PC-9 (cell line): Measurements from ENCODE around the gene DUSP16. TPM values are rescaled to one million over a fixed set of nuclear protein-coding genes. Genes with fewer than 3 reads are reported as not detected.

Experiments used
- BruUV-seq: library from RNA; stranded (reverse); fragments of 400-500 nt; replicated peaks from 2 replicates; lab custom pipeline; 2021; lab: Mats Ljungman, UMichigan
- CTCF ChIA-PET: fragments of 300-600 bp; sonication (Branson Sonifier 250); formaldehyde crosslinking; loops from one replicate; lab custom pipeline; 2022; ENCODE audit warnings: antibody characterized with exemption; lab: Charles Lee
- POLR2A ChIA-PET: fragments of 300-600 bp; sonication (Branson Sonifier 250); formaldehyde crosslinking; loops from one replicate; lab custom pipeline; 2022; ENCODE audit warnings: antibody characterized with exemption; ENCODE audit not compliant: unreplicated experiment; lab: Charles Lee
- DNase-seq, 2 experiments: peaks; one replicate each; pipeline versions ENCODE4 v3.0.0 to v3.0.0-alpha.2; 2015 to 2022; ENCODE audit warnings: mixed read lengths in 1 of 2
- H2AFZ ChIP-seq: fragments of 200-600 bp; sonication (generic); 2 replicates; pipeline ENCODE4 v1.8.1; 2017; ENCODE audit warnings: antibody characterized with exemption
- H3F3A ChIP-seq: fragments of 200-600 bp; sonication (generic); 2 replicates; pipeline ENCODE4 v1.8.1; 2017; ENCODE audit warnings: antibody characterized with exemption, mild to moderate bottlenecking, low read depth; ENCODE audit not compliant: insufficient read depth
- H3K27ac ChIP-seq: fragments of 200-600 bp; sonication (generic); 2 replicates; pipeline ENCODE4 v1.6.1; 2016; ENCODE audit warnings: mixed run types
- H3K27me3 ChIP-seq: fragments of 200-600 bp; sonication (generic); 2 replicates; pipeline ENCODE4 v1.6.1; 2016; ENCODE audit warnings: low read depth, mixed run types; ENCODE audit not compliant: insufficient read depth
- H3K36me3 ChIP-seq: fragments of 200-600 bp; sonication (generic); 2 replicates; pipeline ENCODE4 v1.6.1; 2016; ENCODE audit warnings: low read depth, mixed run types
- H3K4me1 ChIP-seq: fragments of 200-600 bp; sonication (generic); replicated peaks from 2 replicates; pipeline ENCODE4 v1.6.1; 2016; ENCODE audit warnings: mixed run types; ENCODE audit not compliant: insufficient read depth
- H3K4me2 ChIP-seq: fragments of 200-600 bp; sonication (generic); 2 replicates; pipeline ENCODE4 v1.6.1; 2017; ENCODE audit warnings: mixed run types
- H3K4me3 ChIP-seq: fragments of 200-600 bp; sonication (generic); 2 replicates; pipeline ENCODE4 v1.6.1; 2016; ENCODE audit warnings: mixed run types
- H3K79me2 ChIP-seq: fragments of 200-600 bp; sonication (generic); 2 replicates; pipeline ENCODE4 v1.6.1; 2017; ENCODE audit warnings: low read depth, mixed run types
- H3K9me2 ChIP-seq: fragments of 200-600 bp; sonication (generic); 2 replicates; pipeline ENCODE4 v1.8.1; 2017; ENCODE audit warnings: mild to moderate bottlenecking; ENCODE audit not compliant: insufficient read depth
- H3K9me3 ChIP-seq: fragments of 200-600 bp; sonication (generic); 2 replicates; pipeline ENCODE4 v1.8.1; 2016; ENCODE audit warnings: low read depth; ENCODE audit not compliant: insufficient read depth
- H4K20me1 ChIP-seq: fragments of 200-600 bp; sonication (generic); 2 replicates; pipeline ENCODE4 v1.8.1; 2017; ENCODE audit not compliant: insufficient read depth
- CTCF ChIP-seq: fragments of 200-600 bp; sonication (generic); conservative IDR thresholded peaks from 2 replicates; pipeline ENCODE4 v1.6.1; 2017; ENCODE audit warnings: mixed run types, antibody characterized with exemption, mild to moderate bottlenecking, moderate library complexity
- EZH2 ChIP-seq: fragments of 200-600 bp; sonication (generic); IDR thresholded peaks from 2 replicates; pipeline ENCODE4 v1.8.0; 2017; ENCODE audit warnings: antibody characterized with exemption, low read depth
- intact Hi-C: fragments of 100-400 bp; cut with micrococcal nuclease; formaldehyde crosslinking; loops from one replicate; pipeline ENCODE4 v1.10.0; 2022; ENCODE audit not compliant: unreplicated experiment
- total RNA-seq: library from RNA; stranded (reverse); gene quantifications from 2 replicates; pipeline ENCODE4 v1.2.3, GENCODE V29; 2021

DUSP16 gene
- total RNA-seq, 1 experiment from 2014 or later, result 24.8 TPM

DNA sequence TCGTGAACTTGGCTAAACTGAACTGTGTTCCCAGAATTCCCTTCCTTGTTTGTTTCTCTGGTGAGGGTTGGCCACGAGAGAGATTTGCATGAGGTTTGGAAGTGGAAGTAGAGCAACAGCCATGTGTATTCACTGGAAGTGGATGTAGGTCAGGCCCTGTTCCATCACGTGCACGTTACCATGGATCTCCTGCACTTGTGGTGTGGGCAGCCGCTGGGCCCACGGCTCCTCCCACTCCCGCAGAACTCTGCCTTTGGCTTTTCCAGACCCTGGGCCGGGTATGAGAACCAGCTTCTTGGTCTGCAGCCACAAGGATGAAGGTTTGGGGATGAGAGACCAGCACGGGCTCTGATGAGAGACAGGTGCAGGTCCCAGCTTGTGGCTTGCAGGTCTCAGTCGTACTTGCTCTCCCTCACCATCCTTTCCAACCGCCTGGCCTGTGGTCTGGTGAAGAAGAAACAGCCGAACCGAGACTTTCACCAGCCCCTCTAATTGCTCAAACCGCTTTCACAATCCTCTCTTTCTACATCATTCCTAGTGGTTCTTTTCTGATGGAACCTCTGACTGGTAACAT lies 94.9 kb downstream of the DUSP16 start:
- Histone ChIP-seq H3K79me2 (no peaks in the 10 kb centered on the region), H3F3A (no peaks in the 10 kb centered on the region), H3K27ac (no peak overlapping the region), H3K4me1 (no peaks in the 10 kb centered on the region), H3K9me2 (no peaks in the 10 kb centered on the region), H3K27me3 (no peaks in the 10 kb centered on the region), H3K36me3 (no peaks in the 10 kb centered on the region), H3K4me3 (no peak overlapping the region), H3K4me2 (no peak overlapping the region), H4K20me1 (no peaks in the 10 kb centered on the region), H3K9me3 (no peaks in the 10 kb centered on the region), H2AFZ (no peak overlapping the region)
- BruUV-seq, result no TSS peak
- ChIA-PET CTCF (interaction anchor here (0.6 kb wide), 1 partner anchor 576 kb away, joined by 3 read pairs; no protein-coding TSS in a partner anchor), POLR2A (no interaction called here)
- TF ChIP-seq CTCF (no peak), EZH2 (no peak)
- DNase-seq, result no peak
- intact Hi-C loops, result no loop called here

DNA sequence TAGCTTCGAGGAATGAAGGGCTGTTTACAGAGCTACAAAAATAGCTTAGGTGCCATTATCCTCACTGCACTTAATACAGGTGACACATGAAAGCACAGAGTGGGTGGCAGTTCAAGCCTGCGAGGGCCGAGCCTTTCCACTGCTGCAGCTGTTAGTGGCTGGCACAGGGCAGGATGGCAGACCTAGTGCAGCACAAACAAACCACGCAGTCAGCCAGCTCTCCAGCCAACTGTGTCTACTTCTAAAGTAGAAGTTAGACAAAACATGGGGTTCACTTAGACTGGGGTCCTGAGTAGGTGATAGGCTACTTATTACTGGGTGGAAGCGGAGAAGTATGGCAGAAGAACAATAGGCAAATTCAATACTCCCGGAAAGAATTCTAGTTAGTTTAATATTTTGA lies 95.4 kb downstream of the DUSP16 start:
- no peaks in the 10 kb centered on the region for H3F3A ChIP-seq
- no peak overlapping the region for H3K4me3 ChIP-seq
- H3K4me2 ChIP-seq, result no peak overlapping the region
- no peaks in the 10 kb centered on the region for H3K27me3 ChIP-seq
- H3K36me3 ChIP-seq, result no peaks in the 10 kb centered on the region
- no peaks in the 10 kb centered on the region for H3K9me2 ChIP-seq
- no peak for DNase-seq
- intact Hi-C loops, result no loop called here
- H3K27ac ChIP-seq, result no peak overlapping the region
- TF ChIP-seq CTCF (no peak), EZH2 (no peak)
- no peaks in the 10 kb centered on the region for H3K79me2 ChIP-seq
- POLR2A ChIA-PET, result no interaction called here
- no peaks in the 10 kb centered on the region for H4K20me1 ChIP-seq
- H2AFZ ChIP-seq, result no peak overlapping the region
- BruUV-seq, result no TSS peak
- CTCF ChIA-PET, result no interaction called here
- H3K9me3 ChIP-seq, result no peaks in the 10 kb centered on the region
- no peaks in the 10 kb centered on the region for H3K4me1 ChIP-seq

DNA sequence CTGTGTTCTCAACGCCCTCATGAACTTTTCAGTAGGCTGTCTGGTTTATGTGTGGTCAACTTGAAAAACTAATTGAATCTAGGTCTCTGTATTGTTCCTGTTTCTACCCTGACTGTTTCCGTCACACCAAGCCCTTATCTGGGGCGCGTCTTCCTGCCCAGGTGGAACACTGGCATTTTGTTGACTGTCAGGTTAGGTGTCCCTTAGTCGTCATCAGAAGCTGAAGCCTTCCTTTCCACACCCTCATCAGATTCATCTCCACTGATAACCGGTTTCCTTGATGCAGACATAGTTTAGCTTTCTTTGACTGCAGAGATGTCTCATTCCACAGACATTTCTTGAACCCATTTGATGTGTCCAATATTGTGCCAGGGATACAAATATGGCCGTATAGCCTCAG lies 96.5 kb downstream of the DUSP16 start:
- POLR2A ChIA-PET, result interaction anchor here (0.6 kb wide), 1 partner anchor 18 kb away, joined by 5 read pairs; no protein-coding TSS in a partner anchor
- H4K20me1 ChIP-seq, result no peaks in the 10 kb centered on the region
- no peaks in the 10 kb centered on the region for H3K36me3 ChIP-seq
- no peak overlapping the region for H2AFZ ChIP-seq
- TF ChIP-seq EZH2 (no peak), CTCF (no peak)
- H3K79me2 ChIP-seq, result no peaks in the 10 kb centered on the region
- H3K27me3 ChIP-seq, result no peaks in the 10 kb centered on the region
- no peak overlapping the region for H3K4me2 ChIP-seq
- H3K4me3 ChIP-seq, result no peak overlapping the region
- CTCF ChIA-PET, result interaction anchor here (0.7 kb wide), 1 partner anchor 93 kb away, joined by 4 read pairs; no protein-coding TSS in a partner anchor
- H3F3A ChIP-seq, result no peaks in the 10 kb centered on the region
- intact Hi-C loops, result no loop called here
- no peaks in the 10 kb centered on the region for H3K9me3 ChIP-seq
- H3K9me2 ChIP-seq, result no peaks in the 10 kb centered on the region
- DNase-seq, result no peak
- H3K4me1 ChIP-seq, result no peaks in the 10 kb centered on the region
- BruUV-seq, result no TSS peak
- no peak overlapping the region for H3K27ac ChIP-seq
